Activated CD4-positive, CD25-positive, alpha-beta regulatory T cell treated with anti-CD3 and anti-CD28 coated beads, Interleukin-2, amount 50 U/mL, for 24 hours (primary cell): ENCODE results near the gene GPR161.

Source experiments
- ATAC-seq, 2 donors: fragments of 150-1000 bp; cut with Tn5 transposase; one replicate each; pipeline ENCODE4 v1.10.0; 2021; ENCODE audit warnings: mild to moderate bottlenecking in 1 of 2, moderate library complexity in 1 of 2

Gene GPR161

DNA sequence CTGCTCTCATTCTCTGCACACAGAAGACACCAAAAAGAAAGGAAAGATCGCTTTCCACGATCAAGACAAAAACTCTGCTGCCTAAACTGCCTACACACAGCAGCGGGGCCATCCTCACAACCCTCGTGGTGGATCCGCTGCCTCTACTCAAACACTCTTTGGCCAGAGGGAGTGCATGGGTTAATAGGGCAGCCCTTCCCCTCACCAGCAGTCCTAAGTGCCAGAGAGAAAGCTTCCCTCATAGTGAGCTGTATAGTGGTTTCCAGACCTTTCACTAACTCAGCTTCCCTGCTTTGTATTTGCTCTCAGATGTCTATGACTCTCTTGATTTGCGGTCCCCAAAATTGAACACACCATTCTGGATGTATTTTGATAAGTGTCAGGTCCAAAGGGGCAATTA is 30.9 kb downstream of the GPR161 start:
- ATAC-seq = no peak

- no peak for ATAC-seq
Measured at GRCh38 chr1:168104535-168104934, 32.2 kb downstream of the GPR161 start.

GRCh38 chr1:168102487-168102886 is 34.2 kb downstream of the GPR161 start:
- ATAC-seq = no peak

DNA sequence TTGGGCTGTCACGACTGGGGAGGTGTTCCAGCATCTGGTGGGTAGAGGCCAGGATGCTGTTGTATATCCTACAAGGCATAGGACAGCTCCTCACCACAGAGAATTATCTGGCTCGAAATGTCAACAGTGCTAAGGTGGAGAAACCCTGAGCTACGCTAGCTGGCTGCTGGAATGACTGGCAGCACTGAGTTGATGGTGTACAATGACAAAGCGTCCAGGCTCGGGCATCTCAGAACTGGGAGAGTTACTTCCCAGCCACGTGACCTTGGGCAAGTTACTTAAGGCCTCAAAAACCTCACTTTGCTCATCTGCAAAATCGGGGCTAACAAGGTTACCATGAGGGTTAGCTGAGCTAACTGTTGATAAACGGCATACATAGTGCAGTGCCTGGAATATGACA is 35.4 kb downstream of the GPR161 start:
- no peak for ATAC-seq

DNA sequence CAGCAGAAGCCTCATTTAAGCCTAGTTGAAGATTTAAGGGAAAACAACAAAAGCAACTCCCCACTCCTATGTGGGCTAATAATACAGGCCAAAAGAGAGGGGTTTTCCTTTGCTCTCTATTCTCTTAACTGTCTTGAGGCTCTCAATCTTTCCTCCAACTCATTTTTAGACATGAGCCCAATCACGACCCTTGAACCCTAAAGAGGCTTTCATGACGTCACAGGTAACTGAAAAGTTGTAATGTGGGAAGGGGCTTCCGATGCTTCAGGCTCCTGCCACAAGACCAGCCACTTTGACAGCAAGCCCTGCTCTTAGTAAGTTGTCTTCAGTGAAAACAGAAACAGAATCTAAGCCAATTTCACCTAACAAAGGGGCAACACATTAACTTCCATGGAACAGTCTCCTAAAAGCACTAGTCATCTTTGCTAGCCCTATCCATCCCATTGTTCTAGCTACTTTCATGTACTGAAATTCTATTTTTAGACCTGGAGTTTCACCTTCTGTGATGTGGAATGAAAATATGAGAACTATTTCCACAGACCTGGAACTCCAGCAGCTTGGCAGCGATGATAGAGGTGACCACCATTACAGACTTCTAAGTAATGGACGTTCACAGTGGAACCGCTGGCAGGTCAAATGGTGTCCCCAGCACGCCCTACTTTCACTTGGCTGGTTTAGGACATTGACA is 36.3 kb downstream of the GPR161 start:
- ATAC-seq = no peak

- ATAC-seq = no peak
Measured at GRCh38 chr1:168099337-168099801, 37.4 kb downstream of the GPR161 start.

DNA sequence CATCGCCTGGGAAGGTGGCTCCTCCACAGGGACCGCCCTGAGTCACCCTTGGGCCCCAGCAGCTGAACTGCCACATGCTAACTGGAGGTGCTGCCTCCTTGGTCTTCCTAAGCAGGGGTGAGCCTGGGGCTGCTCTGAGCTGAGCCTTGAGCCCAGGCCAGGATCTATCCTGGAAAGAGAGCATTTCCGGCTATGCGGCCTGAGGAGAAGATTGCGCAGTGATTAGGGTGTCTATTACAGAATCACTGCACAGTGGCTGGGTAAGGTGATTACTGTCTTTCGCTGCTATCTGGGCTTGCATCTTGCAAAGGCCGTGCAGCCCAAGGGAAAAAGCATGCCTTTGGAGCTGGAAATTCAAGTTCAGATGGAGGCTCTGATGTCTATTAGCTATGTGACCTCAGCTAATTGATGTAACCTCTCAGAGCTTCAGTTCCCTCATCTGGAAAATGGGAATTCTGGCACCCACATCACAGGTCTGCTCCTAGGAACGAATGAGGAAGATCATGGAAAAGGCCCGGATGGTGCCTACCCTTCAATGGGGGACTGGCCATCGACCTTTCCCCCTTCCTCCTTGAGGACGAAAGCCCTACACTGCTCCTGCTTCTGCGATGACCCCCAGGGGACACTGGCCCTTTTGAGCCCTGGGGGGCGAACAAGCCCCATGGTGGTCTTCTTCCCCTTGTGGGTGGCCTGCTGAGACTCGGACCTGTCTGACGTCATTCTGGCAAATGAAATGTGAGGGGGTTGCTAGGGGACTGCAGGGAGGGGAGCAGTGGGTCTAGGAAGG is 38.0 kb downstream of the GPR161 start:
- no peak for ATAC-seq

DNA sequence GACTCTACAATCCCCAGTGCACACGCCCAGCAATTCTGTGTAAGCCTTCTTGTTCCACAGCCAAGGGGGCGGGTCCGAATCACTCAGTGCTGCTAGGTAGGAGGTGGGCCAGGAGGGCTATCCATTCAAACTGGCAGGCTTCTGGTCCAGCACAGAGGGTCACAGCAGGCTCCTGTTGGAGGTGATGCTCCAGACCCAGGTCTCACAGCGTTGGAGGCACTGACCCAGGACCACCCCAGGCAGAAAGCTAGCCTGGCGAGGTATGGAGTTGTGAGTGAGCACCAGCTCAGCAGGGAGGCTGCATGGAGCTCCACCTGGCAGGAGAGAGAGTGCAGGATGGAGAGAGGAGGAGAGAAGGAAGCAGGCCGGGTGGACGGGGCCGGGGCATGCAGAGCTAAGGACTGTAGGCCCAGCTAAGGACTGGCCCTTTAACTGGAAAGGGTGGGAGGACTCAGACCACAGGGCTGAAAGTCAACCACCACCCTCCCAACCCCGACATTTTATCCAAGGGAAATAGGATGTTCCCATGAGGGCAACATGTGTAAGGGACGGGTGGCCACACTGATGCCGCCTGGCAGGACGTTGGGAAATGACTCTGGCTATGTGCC is 38.7 kb downstream of the GPR161 start:
- no peak for ATAC-seq

- no peak for ATAC-seq
Measured at GRCh38 chr1:168096296-168097165, 40.2 kb downstream of the GPR161 start.

DNA sequence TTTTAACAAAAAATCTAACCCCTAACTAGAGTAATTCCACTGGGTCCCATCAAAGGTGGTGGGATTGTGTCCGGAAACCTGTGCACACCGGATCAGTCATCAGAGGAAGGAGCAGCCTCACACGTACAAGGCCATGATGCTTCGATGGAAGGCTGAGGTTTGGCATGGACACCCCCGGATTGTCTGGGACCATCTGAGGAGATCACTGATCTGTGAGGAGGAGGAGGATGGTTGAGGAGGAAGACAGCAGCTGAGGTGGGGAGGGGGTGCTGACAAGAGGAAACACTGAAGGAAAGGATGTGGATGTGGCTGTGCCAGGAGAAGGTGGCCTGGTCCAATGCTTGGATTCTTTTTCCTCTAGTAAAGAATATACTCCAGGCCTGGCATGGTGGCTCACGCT is 41.3 kb downstream of the GPR161 start:
- ATAC-seq = no peak

DNA sequence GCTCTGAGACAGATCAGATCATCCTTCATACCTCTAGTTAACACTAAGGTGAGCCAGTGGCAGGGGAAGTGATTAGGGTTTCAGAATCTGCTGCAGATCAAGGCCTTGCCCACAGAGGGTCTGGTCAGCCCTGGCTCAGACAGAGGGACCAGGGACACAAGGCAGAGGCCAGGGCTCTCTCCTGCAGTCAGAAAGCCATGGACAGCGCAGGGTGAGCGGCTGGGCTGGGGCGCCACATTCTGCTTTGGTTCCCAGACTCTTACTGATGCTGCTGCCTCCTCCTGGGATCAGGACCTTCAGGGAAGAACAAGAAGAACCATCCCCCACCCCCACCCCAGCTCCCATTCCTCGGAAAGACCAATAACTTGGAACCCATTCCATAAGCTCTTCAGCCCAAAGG is 43.1 kb downstream of the GPR161 start:
- no peak for ATAC-seq

DNA sequence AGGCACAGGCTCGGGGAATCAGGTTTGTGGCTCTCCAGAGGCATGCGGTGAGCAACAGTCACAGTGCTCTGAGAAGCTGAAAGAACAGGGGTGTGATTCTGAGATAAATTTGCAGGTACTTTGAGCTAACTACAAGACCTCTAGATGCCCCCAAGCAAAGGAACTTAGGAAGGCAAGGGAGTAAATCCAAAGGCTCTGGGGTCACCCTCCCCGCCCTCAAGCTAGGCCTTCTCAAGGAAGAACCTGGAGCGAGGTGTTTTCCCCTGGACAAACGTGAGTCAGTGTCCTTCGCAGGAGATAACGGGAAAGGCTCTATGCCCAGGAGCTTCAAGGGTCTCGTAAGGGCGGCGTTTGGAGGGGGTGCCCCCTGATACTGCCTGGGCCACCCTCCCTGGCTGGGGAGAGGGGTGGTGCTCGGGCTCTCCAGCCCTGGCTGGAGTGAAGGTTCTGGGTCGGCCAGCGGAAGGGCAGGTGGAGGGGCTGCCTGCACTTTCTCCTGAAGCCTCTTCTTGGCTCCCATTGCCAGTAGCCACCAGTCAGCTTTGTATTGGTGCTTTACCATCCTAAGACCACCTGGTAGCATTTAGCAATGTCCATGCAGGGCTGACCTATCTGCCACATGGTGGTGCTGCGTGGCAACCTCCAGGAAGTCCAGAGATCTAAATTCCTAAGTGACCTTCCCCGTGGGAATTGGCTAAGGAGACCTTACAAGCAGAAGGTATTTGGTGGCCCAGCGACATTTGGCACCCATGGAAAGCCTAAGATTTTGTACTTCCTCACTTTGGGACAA is 44.0 kb downstream of the GPR161 start:
- no peak for ATAC-seq

DNA sequence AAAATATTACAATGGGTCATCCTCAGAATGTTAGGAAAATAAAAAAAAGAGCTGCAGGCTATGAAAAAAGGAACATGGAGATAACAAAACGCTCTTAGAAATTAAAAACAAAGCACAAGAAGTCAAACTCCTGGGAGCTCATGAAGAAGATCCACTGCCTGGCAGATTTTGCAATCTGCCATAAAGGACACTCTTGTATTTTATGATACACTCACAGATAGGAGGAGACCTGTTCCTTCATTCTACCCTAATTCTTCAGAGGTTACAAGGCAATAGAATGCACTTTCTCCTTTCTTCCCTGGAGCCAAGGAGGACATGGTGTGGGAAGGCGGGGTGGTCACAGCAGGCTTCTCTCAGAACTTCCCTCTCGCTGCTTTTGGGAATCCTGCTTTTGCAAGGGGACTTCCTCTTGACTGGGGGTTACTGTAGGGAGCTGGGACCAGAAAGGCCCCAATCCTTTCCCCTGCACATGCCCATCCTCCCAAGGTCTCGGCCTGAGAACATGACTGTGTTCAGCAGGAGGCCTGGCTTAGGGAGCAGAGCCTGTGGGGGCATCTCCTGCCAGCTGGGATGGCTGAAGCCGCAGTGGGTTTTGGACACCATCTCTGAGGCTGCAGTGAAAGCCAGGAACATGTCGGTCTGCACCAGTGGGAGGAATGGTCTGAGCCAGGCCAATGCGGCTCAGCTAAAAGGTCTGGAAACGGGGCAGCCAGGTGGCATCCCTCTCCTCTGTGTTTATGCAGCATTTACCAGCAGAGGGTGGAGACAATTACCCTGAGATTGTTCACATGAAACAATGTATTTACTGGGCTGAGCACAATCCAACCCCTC is 44.8 kb downstream of the GPR161 start:
- ATAC-seq = no peak

DNA sequence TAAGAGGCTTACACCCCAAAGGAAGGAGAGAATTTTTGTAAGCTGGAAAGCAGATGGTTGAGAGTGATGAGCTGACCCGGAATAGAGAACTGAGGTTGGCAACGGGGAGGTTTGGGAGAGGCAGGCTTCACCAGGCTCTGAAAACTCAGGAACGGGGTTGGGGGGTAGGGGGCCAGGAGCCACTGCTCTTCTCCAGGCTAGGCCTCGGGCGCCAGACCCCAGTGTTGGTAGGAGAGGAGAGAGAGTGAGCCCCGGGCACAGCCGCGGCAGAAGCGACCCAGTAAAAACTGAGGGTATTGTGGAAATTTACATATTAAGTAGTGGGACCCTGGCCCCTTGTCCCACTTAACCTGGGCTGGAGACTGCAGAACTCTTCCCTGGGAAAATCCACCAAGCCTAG is 45.7 kb downstream of the GPR161 start:
- no peak for ATAC-seq

- no peak for ATAC-seq
Measured at GRCh38 chr1:168090395-168090794, 46.3 kb downstream of the GPR161 start.

- ATAC-seq = no peak
Measured at GRCh38 chr1:168089979-168090337, 46.8 kb downstream of the GPR161 start.

DNA sequence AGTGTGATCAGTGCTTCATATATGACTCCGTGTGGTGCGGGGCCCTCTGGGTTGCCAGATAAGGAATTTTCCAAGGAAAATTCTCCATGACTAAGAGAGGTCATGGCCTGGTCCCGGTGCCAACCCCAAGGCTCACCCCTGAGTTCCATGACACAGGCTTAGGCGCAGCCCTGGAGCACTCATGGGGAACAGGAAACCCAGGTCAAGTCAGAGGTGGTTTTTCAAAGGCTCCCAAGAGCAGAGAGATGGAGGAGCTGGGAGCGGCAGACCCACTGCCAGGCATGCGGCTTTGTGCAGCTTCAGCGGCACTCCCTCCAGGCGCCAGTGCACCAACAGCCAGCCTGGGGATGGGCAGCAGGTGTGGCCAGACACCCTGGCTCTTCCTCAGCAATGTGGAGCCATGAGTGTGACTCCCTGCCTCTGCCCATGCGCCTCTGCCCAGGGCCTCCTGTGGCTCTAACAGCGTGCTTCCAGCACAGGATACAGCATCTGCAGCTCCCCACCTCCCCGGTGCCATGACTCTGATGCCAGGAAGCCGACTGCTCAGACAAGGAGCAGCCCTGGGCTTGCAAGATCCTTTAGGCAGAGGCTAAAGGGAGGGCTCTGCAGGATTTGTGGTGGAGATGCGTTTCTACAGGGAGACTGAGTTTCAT is 47.3 kb downstream of the GPR161 start:
- no peak for ATAC-seq

- ATAC-seq = no peak
Measured at GRCh38 chr1:168088511-168089325, 48.0 kb downstream of the GPR161 start.

GRCh38 chr1:168087696-168088095 is 49.0 kb downstream of the GPR161 start:
- ATAC-seq = no peak

DNA sequence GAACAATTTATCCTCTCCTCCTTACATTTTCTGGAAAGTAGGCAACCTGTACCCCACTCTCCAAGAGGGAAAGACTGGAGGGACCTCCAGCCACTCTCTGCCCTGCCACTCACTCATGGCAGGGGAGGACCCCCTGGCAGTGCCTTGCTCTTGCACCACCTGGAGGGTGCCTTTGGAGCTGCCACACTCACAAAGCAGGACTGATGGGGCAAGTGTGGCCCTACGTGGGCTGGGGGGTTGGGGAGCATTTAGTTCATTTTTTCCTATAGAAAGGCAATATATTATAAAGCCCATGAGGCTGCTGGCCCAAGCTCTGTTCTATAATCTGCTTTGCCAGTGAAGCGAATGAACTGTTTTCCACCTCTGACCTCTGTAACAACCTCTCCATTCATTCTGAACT is 50.3 kb downstream of the GPR161 start:
- ATAC-seq = no peak
